Esophagus muscularis mucosa (tissue), 3 donors: ENCODE results near the gene PDPN.

Experiments used
- POLR2A ChIP-seq: fragments of 450-650 bp; IDR thresholded peaks from one replicate; pipeline ENCODE4 v1.6.1; 2017; ENCODE audit warnings: antibody characterized with exemption, moderate library complexity, mild to moderate bottlenecking, low read depth
- TF ChIP-seq, protein P1 (sequence below), 3 experiments: fragments of 200-600 bp in 2 of 3; fragments of 450-650 bp in 1 of 3; sonication (generic) in 2 of 3; IDR thresholded peaks; one replicate each; pipeline ENCODE4 v1.5.1; 2017 to 2019; ENCODE audit warnings: antibody characterized with exemption in 3 of 3, mild to moderate bottlenecking in 2 of 3, moderate library complexity in 1 of 3

GRCh38 chr1:13604721-13605120, 21.1 kb downstream of the PDPN start:
- TF ChIP-seq, protein P1, sequence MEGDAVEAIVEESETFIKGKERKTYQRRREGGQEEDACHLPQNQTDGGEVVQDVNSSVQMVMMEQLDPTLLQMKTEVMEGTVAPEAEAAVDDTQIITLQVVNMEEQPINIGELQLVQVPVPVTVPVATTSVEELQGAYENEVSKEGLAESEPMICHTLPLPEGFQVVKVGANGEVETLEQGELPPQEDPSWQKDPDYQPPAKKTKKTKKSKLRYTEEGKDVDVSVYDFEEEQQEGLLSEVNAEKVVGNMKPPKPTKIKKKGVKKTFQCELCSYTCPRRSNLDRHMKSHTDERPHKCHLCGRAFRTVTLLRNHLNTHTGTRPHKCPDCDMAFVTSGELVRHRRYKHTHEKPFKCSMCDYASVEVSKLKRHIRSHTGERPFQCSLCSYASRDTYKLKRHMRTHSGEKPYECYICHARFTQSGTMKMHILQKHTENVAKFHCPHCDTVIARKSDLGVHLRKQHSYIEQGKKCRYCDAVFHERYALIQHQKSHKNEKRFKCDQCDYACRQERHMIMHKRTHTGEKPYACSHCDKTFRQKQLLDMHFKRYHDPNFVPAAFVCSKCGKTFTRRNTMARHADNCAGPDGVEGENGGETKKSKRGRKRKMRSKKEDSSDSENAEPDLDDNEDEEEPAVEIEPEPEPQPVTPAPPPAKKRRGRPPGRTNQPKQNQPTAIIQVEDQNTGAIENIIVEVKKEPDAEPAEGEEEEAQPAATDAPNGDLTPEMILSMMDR (IDR thresholded peaks at IDR 0.05): no peak
- TF ChIP-seq POLR2A: no peak
